Renal pelvis (tissue), 12 donors: ENCODE data around the gene TMEM121. TPM values are rescaled to one million over a fixed set of nuclear protein-coding genes. Genes with fewer than 3 reads are reported as not detected.
A peak's percentile ranks its signal among the peaks of the same experiment; 100 is the strongest.

Experiments used
- DNase-seq: peaks from one replicate; pipeline ENCODE4 v3.0.0-alpha.2; 2013
- long read RNA-seq, 16 experiments: transcript quantifications; one replicate each; lab custom pipeline, GENCODE V29; 2026
- polyA plus RNA-seq, 3 donors: library from polyadenylated mRNA; unstranded; fragments of 120-200 nt; gene quantifications; one replicate each; pipeline ENCODE4 v1.2.1, GENCODE V29; 2013; ENCODE audit not compliant: insufficient read length in 3 of 3

TMEM121 gene
- polyA plus RNA-seq, result 1 to 10 TPM; 4.9 to 6.6 (median 5.4) TPM
- long read RNA-seq, donor 1, transcript TMEM121-201 (2 exons, 1,532 nt), result major isoform, 5 of 5 reads
- long read RNA-seq, donor 1, partial matches to known transcripts, result 0 of 5 reads
- long read RNA-seq, donor 1, other reads (novel, unspliced or antisense), result 0 of 5 reads
- long read RNA-seq, donor 2, partial matches to known transcripts, result 0 of 2 reads
- long read RNA-seq, donor 2, other reads (novel, unspliced or antisense), result 0 of 2 reads
- long read RNA-seq, donor 3, partial matches to known transcripts, result 0 of 1 reads
- long read RNA-seq, donor 3, other reads (novel, unspliced or antisense), result 0 of 1 reads
- long read RNA-seq, donor 4, transcript TMEM121-201 (2 exons, 1,532 nt), result major isoform, 6 of 6 reads
- long read RNA-seq, donor 4, partial matches to known transcripts, result 0 of 6 reads
- long read RNA-seq, donor 4, other reads (novel, unspliced or antisense), result 0 of 6 reads
- long read RNA-seq, donor 5, partial matches to known transcripts, result 0 of 2 reads
- long read RNA-seq, donor 5, other reads (novel, unspliced or antisense), result 0 of 2 reads
- long read RNA-seq, donor 6, partial matches to known transcripts, result 0 of 4 reads
- long read RNA-seq, donor 6, other reads (novel, unspliced or antisense), result 0 of 4 reads
- long read RNA-seq, donor 7, transcript TMEM121-201 (2 exons, 1,532 nt), result major isoform, 8 of 8 reads
- long read RNA-seq, donor 7, partial matches to known transcripts, result 0 of 8 reads
- long read RNA-seq, donor 7, other reads (novel, unspliced or antisense), result 0 of 8 reads
- long read RNA-seq, donor 8, partial matches to known transcripts, result 0 of 2 reads
- long read RNA-seq, donor 8, other reads (novel, unspliced or antisense), result 0 of 2 reads
- long read RNA-seq, donor 9, transcript TMEM121-201 (2 exons, 1,532 nt), result major isoform, 5 of 5 reads
- long read RNA-seq, donor 9, partial matches to known transcripts, result 0 of 5 reads
- long read RNA-seq, donor 9, other reads (novel, unspliced or antisense), result 0 of 5 reads
- long read RNA-seq, donor 10, partial matches to known transcripts, result 0 of 4 reads
- long read RNA-seq, donor 10, other reads (novel, unspliced or antisense), result 0 of 4 reads
- long read RNA-seq, donor 11, partial matches to known transcripts, result 0 of 4 reads
- long read RNA-seq, donor 11, other reads (novel, unspliced or antisense), result 0 of 4 reads
- long read RNA-seq, donor 12, transcript TMEM121-201 (2 exons, 1,532 nt), result major isoform, 8 of 8 reads
- long read RNA-seq, donor 12, partial matches to known transcripts, result 0 of 8 reads
- long read RNA-seq, donor 12, other reads (novel, unspliced or antisense), result 0 of 8 reads
- long read RNA-seq, donor 13, partial matches to known transcripts, result 0 of 3 reads
- long read RNA-seq, donor 13, other reads (novel, unspliced or antisense), result 0 of 3 reads
- long read RNA-seq, donor 14, result 0 reads
- long read RNA-seq, donor 15, result 0 reads
- long read RNA-seq, donor 16, transcript TMEM121-201 (2 exons, 1,532 nt), result major isoform, 5 of 5 reads
- long read RNA-seq, donor 16, partial matches to known transcripts, result 0 of 5 reads
- long read RNA-seq, donor 16, other reads (novel, unspliced or antisense), result 0 of 5 reads

DNA sequence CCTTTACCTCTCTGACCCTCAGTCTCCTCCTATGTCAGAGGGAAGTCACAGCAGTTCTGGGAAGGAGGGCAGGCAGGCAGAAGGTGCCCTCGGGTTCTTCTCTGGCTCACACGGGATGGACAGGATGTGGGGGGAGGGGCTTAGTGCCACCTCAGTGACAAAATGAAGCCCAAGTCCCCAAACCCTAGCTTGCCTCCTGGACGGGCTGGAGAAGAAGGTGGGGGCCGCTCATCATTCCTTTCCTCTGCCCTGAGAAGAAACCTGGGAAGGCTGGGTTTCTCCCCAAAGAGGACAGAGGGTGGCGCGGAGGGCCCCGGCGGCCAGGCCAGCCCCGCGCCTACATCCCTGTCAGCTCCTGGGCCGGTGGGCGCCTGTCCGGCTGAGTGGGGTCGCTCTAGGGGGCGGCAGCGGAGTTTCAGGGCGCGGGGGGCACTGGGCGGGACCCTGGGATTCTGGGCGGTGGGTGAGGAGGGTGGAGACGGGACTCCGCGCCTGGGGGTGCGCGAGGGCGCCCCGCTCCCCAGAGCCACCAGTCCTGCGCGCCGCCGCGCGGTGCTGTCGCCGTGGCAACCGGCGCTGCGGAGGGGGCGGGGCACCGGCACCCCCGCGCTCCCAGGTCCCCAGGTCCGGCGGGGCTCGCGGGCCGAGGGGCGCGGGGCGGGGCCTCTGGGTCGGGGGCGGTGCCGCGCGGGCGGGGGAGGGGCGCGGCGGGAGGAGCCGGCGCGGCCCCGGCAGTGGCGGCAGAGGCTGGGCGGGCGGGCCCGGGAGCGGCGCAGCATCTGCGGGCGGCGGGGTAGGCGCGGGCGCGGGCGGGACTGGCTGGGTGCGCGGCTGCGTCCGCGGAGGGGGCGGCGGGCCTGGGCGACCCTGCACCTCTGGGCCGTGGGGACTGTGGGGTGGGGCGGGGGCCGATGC is at the start of gene TMEM121:
Gene TMEM121 (plus strand): TSS at position 723 of the 915 bp plus-strand sequence. CDS start 2,252 bp downstream, outside the sequence.
- DNase-seq, result no peak

GRCh38 chr14:105476831-105477659 is 49.3 kb upstream of the TMEM121 start:
- DNase-seq, result no peak

- no peak for DNase-seq
Measured at GRCh38 chr14:105477660-105478397, 48.6 kb upstream of the TMEM121 start.

- no peak for DNase-seq
Measured at GRCh38 chr14:105478398-105479251, 47.8 kb upstream of the TMEM121 start.

DNA sequence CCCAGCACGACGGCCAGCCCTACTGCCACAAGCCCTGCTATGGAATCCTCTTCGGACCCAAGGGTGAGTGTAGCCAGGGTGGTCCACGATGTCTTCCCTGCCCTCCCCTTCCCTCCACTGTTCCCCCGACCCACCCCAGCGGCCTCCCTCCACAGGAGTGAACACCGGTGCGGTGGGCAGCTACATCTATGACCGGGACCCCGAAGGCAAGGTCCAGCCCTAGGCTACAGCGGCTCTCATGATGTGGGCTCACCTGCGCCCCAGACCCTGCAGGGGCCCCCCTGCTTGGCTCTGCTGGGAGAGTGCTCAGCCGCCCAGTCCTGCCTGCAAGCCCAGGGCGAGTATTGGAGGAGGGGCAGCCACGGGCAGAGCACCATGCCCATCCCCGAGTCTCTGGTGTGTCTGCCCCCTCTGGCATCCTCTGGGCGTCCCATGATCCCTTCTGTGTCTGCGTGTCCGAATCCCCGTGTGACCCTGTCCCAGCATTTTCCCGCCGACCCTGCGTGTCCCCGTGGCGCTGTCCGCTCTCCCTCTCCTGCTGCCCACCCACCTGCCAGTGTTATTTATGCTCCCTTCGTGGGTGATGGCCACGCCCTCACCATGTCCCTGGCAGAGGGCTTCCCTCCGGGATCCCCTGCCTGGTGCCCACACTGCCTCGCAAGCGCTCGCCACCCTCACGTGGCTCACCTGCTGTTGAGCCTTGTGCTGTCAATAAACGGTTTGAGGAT is 46.8 kb upstream of the TMEM121 start:
- DNase-seq, result no peak

- no peak for DNase-seq
Measured at GRCh38 chr14:105480199-105480746, 46.1 kb upstream of the TMEM121 start.

DNA sequence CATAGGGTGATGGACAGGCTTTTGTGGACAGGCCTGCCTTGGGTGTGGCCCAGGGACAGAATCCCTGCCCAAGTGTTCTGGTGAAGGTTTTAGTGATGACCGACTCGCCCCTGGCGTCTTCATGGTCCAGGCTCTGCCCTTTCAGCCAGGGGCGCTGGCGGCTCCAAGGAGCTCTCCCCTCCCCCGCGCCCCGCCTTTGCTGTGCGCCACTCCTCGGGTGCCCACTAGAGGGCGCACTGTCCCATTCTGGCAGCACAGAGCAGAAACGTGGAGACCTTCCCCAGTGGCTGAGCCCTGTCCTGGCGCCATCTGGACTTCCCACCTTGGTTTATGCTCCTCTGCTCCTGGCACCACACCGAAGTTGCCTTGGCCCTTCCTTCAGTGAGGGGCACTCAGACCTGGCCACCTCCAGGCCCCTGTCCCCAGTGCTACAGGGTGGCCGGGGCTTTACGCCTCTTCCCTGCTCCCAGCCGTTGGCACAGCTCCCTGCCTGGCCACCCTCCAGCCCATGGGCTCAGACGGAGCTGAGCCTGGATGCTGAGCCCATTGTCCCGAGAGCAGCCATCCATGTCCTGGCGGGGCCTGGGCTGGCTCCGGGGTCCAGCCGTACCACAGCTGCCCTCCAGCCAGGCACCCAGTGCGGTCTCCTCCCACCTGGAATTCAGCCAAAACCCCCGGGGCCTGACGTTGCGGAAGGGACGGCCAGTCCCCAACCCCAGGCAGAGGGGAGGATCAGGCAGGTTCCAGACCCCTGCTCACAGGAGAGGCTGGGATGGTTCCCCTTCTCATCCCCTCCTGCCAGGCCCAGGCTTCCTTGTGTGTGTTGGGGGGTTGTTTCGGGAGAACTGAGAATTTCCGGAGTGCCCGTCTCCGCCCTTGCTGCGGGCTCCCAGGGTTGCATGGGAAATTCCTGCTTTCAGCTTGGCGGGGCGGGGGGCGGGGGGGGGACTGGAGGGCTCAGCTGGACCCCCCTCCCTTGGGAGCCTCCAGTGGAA is 45.3 kb upstream of the TMEM121 start:
- peak; percentile 92 for DNase-seq

GRCh38 chr14:105481886-105482457 is 44.4 kb upstream of the TMEM121 start:
- peak; percentile 97 for DNase-seq

GRCh38 chr14:105482486-105483110 is 43.8 kb upstream of the TMEM121 start:
- DNase-seq, result no peak

DNA sequence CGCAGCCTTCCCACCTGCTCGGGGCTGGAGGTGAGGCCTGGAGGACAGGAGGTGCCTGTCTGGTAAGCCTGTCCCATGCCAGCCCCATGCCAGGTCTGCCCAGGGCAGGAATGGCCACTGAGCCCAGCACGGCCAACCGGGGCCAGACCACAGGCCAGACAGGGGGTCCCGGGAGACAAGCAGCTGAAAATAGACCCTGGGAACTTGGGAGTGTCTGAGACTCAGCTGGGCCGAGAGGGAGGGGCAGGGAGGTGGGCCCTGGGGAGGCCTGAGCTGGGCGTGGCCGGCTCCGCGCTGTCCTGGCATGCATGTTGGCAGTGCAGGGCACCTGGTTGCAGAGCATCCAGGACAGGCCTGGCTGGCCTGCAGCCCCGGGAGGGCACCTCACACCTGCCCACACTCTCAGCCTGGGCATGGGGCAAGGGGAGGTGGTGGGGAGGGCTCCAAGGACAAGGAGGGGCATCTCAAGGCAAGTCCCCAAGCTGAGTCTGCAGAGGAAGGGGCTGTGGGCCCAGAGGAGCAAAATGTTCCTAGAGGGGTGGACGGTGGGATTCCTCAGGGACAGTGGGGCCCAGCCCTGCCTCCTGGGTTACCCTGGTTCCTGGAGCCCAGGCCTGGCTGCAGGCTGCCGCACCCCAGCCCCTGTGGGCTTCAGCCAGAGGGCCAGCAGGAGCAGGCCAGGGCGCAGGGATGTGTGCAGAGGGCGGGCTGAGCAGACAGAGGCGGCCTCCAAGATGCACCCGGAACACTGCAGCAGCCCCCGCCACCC is 42.9 kb upstream of the TMEM121 start:
- DNase-seq, result no peak

GRCh38 chr14:105484069-105484996 is 42.0 kb upstream of the TMEM121 start:
- no peak for DNase-seq

GRCh38 chr14:105484997-105485393 is 41.4 kb upstream of the TMEM121 start:
- DNase-seq, result no peak
